Neural progenitor cell (in vitro differentiated cells): Measurements from ENCODE around the gene PF4V1.

ENCODE experiments used
- CTCF ChIP-seq: fragments of 200-600 bp; sonication (generic); IDR thresholded peaks from 2 replicates; pipeline ENCODE4 v1.5.1; 2017; ENCODE audit warnings: antibody characterized with exemption, mild to moderate bottlenecking
- EZH2 ChIP-seq: fragments of 200-600 bp; sonication (generic); IDR thresholded peaks from 2 replicates; pipeline ENCODE4 v1.6.1; 2017; ENCODE audit warnings: antibody characterized with exemption, mild to moderate bottlenecking, moderate library complexity

DNA sequence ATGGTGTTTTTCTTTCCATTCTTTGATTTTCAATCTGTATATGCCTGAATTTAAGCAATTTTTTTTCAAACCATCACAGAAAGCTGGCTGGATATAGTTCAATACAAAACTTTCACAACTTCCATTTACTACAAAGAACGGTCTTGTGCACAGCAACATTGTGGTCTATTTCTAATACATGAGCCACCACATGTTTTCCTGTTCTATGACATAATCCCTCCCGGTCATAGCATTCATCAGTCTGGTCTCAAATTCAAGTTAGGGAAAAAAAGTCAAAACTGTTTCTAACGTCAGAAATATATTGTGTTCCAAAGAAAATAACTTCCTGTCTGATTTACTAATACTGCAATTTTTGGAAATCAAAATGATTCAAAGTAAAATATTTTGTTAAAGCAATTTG, 24.1 kb upstream of the PF4V1 start:
- TF ChIP-seq CTCF = no peak
- TF ChIP-seq EZH2 = no peak
